Measurements from ENCODE around the gene TMEM131L. TPM values are rescaled to one million over a fixed set of nuclear protein-coding genes. Genes with fewer than 3 reads are reported as not detected.

Gene TMEM131L
- total RNA-seq, 2 donors from 2014 or later: 4.8 to 6.2 TPM

DNA sequence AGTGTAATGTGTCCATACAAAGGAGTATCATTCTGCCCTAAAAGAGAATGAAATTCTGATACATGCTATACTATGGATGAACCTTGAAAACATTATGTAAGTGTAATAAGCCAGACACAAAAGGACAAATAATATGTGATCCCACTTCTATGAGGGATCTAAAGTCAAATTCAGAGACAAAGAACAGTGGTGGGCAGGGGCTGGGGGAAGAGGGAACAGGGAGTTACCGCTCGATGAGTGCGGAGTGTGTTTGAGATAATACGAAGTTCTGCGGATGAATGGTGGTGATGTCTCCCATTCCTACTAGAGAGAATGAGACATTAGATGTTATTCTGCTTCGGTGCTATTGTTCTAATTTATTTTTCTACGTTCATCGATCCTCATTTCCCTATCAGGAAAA is 171.9 kb downstream of the TMEM131L start:
- Histone ChIP-seq H3K4me3 (no peak overlapping the region), H3K9me3 (no peaks in the 10 kb centered on the region), H3K27ac (no peak overlapping the region), H3K27me3 (no peaks in the 10 kb centered on the region), H3K4me1 (no peaks in the 10 kb centered on the region), H3K9ac (ENCODE audit: low read depth in 2 of 2, low read length in 2 of 2) (no peak overlapping the region), H3K36me3 (no peaks in the 10 kb centered on the region)
- DNase-seq: no peak
- intact Hi-C loops (cut with DNase I): loop anchor here (5.0 to 10.0 kb wide), 2 partner anchors 117 to 296 kb away; partner anchors contain the start of gene MND1
- TF ChIP-seq CTCF (IDR thresholded peaks at IDR 0.05): no peak

GRCh38 chr4:153638999-153639398 is 172.8 kb downstream of the TMEM131L start:
- Histone ChIP-seq H3K27ac (no peak overlapping the region), H3K4me1 (no peaks in the 10 kb centered on the region), H3K4me3 (no peak overlapping the region), H3K27me3 (no peaks in the 10 kb centered on the region), H3K36me3 (no peaks in the 10 kb centered on the region), H3K9ac (ENCODE audit: low read depth in 2 of 2, low read length in 2 of 2) (no peak overlapping the region), H3K9me3 (no peaks in the 10 kb centered on the region)
- no peak for TF ChIP-seq CTCF (IDR thresholded peaks at IDR 0.05)
- intact Hi-C loops (cut with DNase I): loop anchor here (5.0 to 10.0 kb wide), 2 partner anchors 116 to 297 kb away; partner anchors contain the start of gene MND1
- no peak for DNase-seq

GRCh38 chr4:153639833-153640802 is 174.0 kb downstream of the TMEM131L start:
- intact Hi-C loops (cut with DNase I): loop anchor here (5.0 to 10.0 kb wide), 2 partner anchors 115 to 298 kb away; partner anchors contain the start of gene MND1
- no peak overlapping the region for H3K9ac ChIP-seq (ENCODE audit: low read depth in 2 of 2, low read length in 2 of 2)

DNA sequence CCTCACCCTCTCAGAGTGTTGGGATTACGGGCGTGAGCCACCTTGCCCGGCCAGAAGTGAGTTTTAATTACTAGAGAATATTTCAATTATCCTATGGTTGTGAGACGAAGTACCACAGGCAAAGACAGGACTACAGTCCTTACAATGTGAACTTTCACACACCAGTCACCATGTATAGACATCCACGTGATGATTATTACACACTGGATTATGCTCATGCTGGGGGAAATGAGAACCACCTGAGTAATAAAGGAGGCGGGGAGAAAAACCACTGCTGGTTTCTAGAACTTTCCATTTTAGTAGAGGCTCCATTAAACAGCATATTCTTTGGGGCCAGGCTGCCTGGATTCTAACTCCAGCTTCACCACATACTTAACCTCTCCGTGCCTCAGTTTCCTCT is 175.4 kb downstream of the TMEM131L start:
- Histone ChIP-seq H3K4me1 (no peaks in the 10 kb centered on the region), H3K36me3 (no peaks in the 10 kb centered on the region), H3K9ac (ENCODE audit: low read depth in 2 of 2, low read length in 2 of 2) (no peak overlapping the region), H3K27me3 (no peaks in the 10 kb centered on the region), H3K9me3 (no peaks in the 10 kb centered on the region), H3K4me3 (no peak overlapping the region), H3K27ac (no peak overlapping the region)
- no peak for TF ChIP-seq CTCF (IDR thresholded peaks at IDR 0.05)
- DNase-seq: no peak
- intact Hi-C loops (cut with DNase I): no loop called here

More at GRCh38 chr4:153639833-153640802, 174.0 kb downstream of the TMEM131L start:
- TF ChIP-seq CTCF (IDR thresholded peaks at IDR 0.05): no peak
- Histone ChIP-seq H3K27me3 (no peaks in the 10 kb centered on the region), H3K4me1 (no peaks in the 10 kb centered on the region), H3K9me3 (no peaks in the 10 kb centered on the region), H3K36me3 (no peaks in the 10 kb centered on the region), H3K27ac (no peak overlapping the region), H3K4me3 (no peak overlapping the region)
- no peak for DNase-seq

DNA sequence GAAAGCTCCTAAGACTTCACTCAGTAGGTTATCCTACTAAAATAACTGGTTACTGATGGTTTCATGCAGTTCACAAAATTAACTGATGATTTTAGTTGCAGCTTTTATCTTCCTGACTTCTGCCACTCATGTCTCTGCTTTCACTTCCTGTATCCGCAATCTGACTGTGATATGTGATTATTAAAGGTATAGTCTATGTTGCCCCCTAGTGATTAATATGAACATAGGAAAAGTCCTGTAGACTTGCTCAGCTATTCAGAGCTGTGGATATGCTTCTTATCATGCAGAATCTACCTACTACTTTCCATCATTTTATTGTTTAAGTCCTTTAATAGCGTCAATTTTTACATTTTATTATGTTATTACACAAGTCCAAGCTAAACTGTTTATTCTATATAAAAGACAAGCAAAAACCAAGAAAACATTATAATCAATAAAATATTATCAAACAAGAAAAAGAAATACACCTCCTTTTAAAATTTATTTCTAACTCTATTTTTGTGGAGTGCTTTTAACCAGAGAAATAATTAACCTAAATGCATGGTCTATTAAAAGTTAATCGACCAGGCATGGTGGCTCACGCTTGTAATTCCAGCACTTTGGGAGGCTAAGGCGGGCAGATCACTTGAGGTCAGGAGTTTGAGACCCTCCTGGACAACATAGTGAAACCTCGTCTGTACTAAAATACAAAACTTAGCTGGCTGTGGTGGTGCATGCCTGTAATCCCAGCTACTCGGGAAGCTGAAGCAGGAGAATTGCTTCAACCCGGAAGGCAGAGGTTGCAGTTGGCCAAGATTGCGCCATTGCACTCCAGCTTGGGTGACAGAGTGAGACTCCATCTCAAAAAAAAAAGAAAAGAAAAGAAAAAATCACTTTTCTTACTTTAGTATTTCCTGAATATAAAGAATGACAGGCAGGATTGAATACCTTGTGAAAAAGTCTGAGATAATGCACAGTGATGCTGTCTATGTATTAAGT is 177.5 kb downstream of the TMEM131L start:
- Histone ChIP-seq H3K9ac (ENCODE audit: low read depth in 2 of 2, low read length in 2 of 2) (no peak overlapping the region), H3K4me3 (no peak overlapping the region), H3K9me3 (no peaks in the 10 kb centered on the region), H3K36me3 (no peaks in the 10 kb centered on the region), H3K27ac (no peak overlapping the region), H3K4me1 (no peaks in the 10 kb centered on the region), H3K27me3 (no peaks in the 10 kb centered on the region)
- intact Hi-C loops (cut with DNase I): no loop called here
- DNase-seq: no peak
- no peak for TF ChIP-seq CTCF (IDR thresholded peaks at IDR 0.05)
